CD4-positive, alpha-beta T cell (primary cell): ENCODE data around the gene MED12L. TPM values are rescaled to one million over a fixed set of nuclear protein-coding genes. Genes with fewer than 3 reads are reported as not detected.

Source experiments
- ATAC-seq: fragments of 200-7000 bp; cut with Tn5 transposase; one replicate; pipeline ENCODE4 v1.10.0; 2022; ENCODE audit warnings: mild to moderate bottlenecking; ENCODE audit not compliant: poor library complexity
- CTCF ChIA-PET: fragments of 350-600 bp; sonication (Branson Sonifier 250); formaldehyde crosslinking; loops from one replicate; lab custom pipeline; 2021; ENCODE audit warnings: antibody characterized with exemption, inconsistent platforms; lab: Charles Lee
- POLR2A ChIA-PET: fragments of 350-600 bp; sonication (Branson Sonifier 250); formaldehyde crosslinking; loops from one replicate; lab custom pipeline; 2021; ENCODE audit warnings: antibody characterized with exemption, inconsistent platforms; lab: Charles Lee
- DNase-seq, 14 experiments: peaks; one replicate each; pipeline ENCODE4 v3.0.0-alpha.2; 2013 to 2020; ENCODE audit warnings: mixed read lengths in 2 of 14
- H3K27ac ChIP-seq, 2 donors: one replicate each; pipeline versions ENCODE4 v1.5.1 to v1.7.0; 2013; ENCODE audit warnings: low read length in 2 of 2, low read depth in 1 of 2, mild to moderate bottlenecking in 1 of 2
- H3K27me3 ChIP-seq, 2 experiments: 1 replicate in 1 of 2; 2 replicates in 1 of 2; pipeline versions ENCODE4 v1.6.1 to v1.7.0; 2013; ENCODE audit warnings: low read length in 2 of 2, control low read depth in 1 of 2, mild to moderate bottlenecking in 1 of 2, moderate library complexity in 1 of 2; ENCODE audit not compliant: insufficient read depth in 2 of 2, control insufficient read depth in 1 of 2
- H3K36me3 ChIP-seq: one replicate; pipeline ENCODE4 v1.6.1; 2013; ENCODE audit warnings: low read length, control low read depth; ENCODE audit not compliant: insufficient read depth
- H3K4me1 ChIP-seq: one replicate; pipeline ENCODE4 v1.6.1; 2013; ENCODE audit warnings: low read length, control low read depth; ENCODE audit not compliant: insufficient read depth
- H3K4me3 ChIP-seq: one replicate; pipeline ENCODE4 v1.5.1; 2013; ENCODE audit warnings: mild to moderate bottlenecking, low read length, moderate library complexity
- H3K9me3 ChIP-seq, 2 experiments: 1 replicate in 1 of 2; 2 replicates in 1 of 2; pipeline versions ENCODE4 v1.6.1 to v1.7.0; 2013; ENCODE audit warnings: low read length in 2 of 2, mild to moderate bottlenecking in 2 of 2, control low read depth in 1 of 2, moderate library complexity in 1 of 2; ENCODE audit not compliant: control insufficient read depth in 1 of 2, insufficient read depth in 1 of 2
- H3K27ac Mint-ChIP-seq: one replicate; pipeline ENCODE4 v1.8.0; 2020; ENCODE audit warnings: mixed read lengths
- H3K27me3 Mint-ChIP-seq: one replicate; pipeline ENCODE4 v1.8.0; 2021; ENCODE audit warnings: mixed read lengths
- H3K36me3 Mint-ChIP-seq: one replicate; pipeline ENCODE4 v1.8.0; 2021; ENCODE audit warnings: low read depth, mixed read lengths
- H3K4me1 Mint-ChIP-seq: one replicate; pipeline ENCODE4 v1.8.0; 2021; ENCODE audit warnings: low read depth, mixed read lengths
- H3K4me3 Mint-ChIP-seq: one replicate; pipeline ENCODE4 v1.8.0; 2020; ENCODE audit warnings: mild to moderate bottlenecking, mixed read lengths
- H3K9me3 Mint-ChIP-seq: one replicate; pipeline ENCODE4 v1.8.0; 2020; ENCODE audit warnings: mixed read lengths
- CTCF ChIP-seq: fragments of 200-600 bp; IDR thresholded peaks from one replicate; pipeline ENCODE4 v1.8.0; 2022; ENCODE audit warnings: antibody characterized with exemption, mild to moderate bottlenecking
- intact Hi-C, 2 experiments: fragments of 100-400 bp; cut with DNase I in 1 of 2; cut with micrococcal nuclease in 1 of 2; formaldehyde crosslinking; loops; one replicate each; pipeline versions ENCODE4 v1.15.1 to v1.9.0; 2023 to 2025; cut with DNase I, micrococcal nuclease
- total RNA-seq, 174 experiments: library from RNA in 2 of 174; stranded (reverse) in 2 of 174; gene quantifications; one replicate each; pipeline ENCODE4 v1.2.3 and lab custom pipeline; 2021 to 2026

The MED12L gene
- total RNA-seq, 2 experiments from 2014 or later: 0.39 to 0.49 TPM

DNA sequence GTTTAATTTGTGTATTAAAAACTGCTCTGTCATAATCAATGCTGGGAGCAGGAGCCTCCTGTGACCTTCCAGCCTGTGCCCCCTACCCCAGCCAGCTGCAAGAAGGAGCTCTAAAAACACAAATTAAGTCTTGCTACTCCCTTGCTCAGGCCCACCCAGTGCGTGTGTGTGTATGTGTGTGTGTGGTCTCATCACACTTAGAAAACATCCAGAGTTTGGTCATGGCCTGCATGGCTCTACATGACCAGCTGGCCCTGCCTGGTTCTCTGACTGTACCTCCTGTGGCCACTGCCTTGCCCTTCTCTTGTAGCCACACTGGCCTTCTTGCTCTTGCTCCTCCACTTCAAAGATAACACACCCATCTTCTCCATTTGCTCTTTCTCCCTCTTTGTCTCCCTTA, 179.1 kb downstream of the MED12L start:
- Mint-ChIP-seq H3K4me1 (peaks cover 9% of the 10 kb centered on the region), H3K9me3 (peaks cover 2% of the 10 kb centered on the region), H3K27ac (no peak overlapping the region), H3K36me3 (no peaks in the 10 kb centered on the region), H3K4me3 (no peak overlapping the region), H3K27me3 (no peaks in the 10 kb centered on the region)
- no peak for ATAC-seq
- intact Hi-C loops: no loop called here
- no peaks in the 10 kb centered on the region for H3K27me3 ChIP-seq
- peaks cover 3% of the 10 kb centered on the region for H3K4me1 ChIP-seq
- no peak for DNase-seq
- no peak overlapping the region for H3K27ac ChIP-seq
- no peak for TF ChIP-seq CTCF
- ChIA-PET CTCF (no interaction called here), POLR2A (interaction anchor here (0.6 kb wide), 1 partner anchor 78 kb away, joined by 3 read pairs; no protein-coding TSS in a partner anchor)
- H3K9me3 ChIP-seq: no peaks in the 10 kb centered on the region
- no peak overlapping the region for H3K4me3 ChIP-seq
- no peaks in the 10 kb centered on the region for H3K36me3 ChIP-seq

DNA sequence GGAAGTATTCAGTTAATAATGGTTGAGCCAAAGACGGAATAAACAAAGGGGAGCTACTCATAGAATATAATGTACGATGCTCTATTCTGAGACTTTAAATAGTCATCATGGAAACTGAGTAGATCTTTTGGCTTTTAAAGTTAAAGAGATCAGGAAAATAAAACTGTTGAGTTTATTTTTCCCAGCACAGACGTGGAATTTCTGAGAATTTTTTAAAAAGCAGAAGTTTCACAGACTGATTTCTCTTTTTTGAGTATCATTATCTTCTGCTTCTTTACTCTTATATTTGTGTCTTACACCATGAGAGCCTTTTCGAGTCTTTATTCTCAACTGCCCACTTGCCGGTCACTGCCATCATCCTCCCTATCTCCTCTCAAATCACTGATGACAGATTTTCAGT, 179.7 kb downstream of the MED12L start:
- no peak overlapping the region for H3K4me3 Mint-ChIP-seq
- no peaks in the 10 kb centered on the region for H3K36me3 ChIP-seq
- no peak for DNase-seq
- no peak for TF ChIP-seq CTCF
- no peaks in the 10 kb centered on the region for H3K36me3 Mint-ChIP-seq
- H3K9me3 ChIP-seq: no peaks in the 10 kb centered on the region
- no peaks in the 10 kb centered on the region for H3K27me3 Mint-ChIP-seq
- H3K27ac Mint-ChIP-seq: no peak overlapping the region
- ChIA-PET POLR2A (interaction anchor here (0.6 kb wide), 1 partner anchor 79 kb away, joined by 3 read pairs; no protein-coding TSS in a partner anchor), CTCF (no interaction called here)
- H3K9me3 Mint-ChIP-seq: peaks cover 2% of the 10 kb centered on the region
- peaks cover 9% of the 10 kb centered on the region for H3K4me1 Mint-ChIP-seq
- no peak overlapping the region for H3K27ac ChIP-seq
- H3K4me3 ChIP-seq: no peak overlapping the region
- no peaks in the 10 kb centered on the region for H3K27me3 ChIP-seq
- peaks cover 3% of the 10 kb centered on the region for H3K4me1 ChIP-seq
- intact Hi-C loops: no loop called here
- ATAC-seq: no peak

GRCh38 chr3:151265866-151266265, 180.4 kb downstream of the MED12L start:
- no peak overlapping the region for H3K4me3 ChIP-seq
- ATAC-seq: no peak

More at GRCh38 chr3:151265866-151266265, 180.4 kb downstream of the MED12L start:
- Histone ChIP-seq H3K27ac (no peak overlapping the region), H3K36me3 (no peaks in the 10 kb centered on the region), H3K27me3 (no peaks in the 10 kb centered on the region), H3K9me3 (no peaks in the 10 kb centered on the region), H3K4me1 (peaks cover 3% of the 10 kb centered on the region)
- ChIA-PET POLR2A (no interaction called here), CTCF (interaction anchor here (1.1 to 2.6 kb wide), 2 partner anchors 33 to 97 kb away, joined by 3 to 11 read pairs; no protein-coding TSS in a partner anchor)
- Mint-ChIP-seq H3K4me1 (peaks cover 9% of the 10 kb centered on the region), H3K9me3 (peaks cover 2% of the 10 kb centered on the region), H3K4me3 (no peak overlapping the region), H3K36me3 (no peaks in the 10 kb centered on the region), H3K27ac (no peak overlapping the region), H3K27me3 (no peaks in the 10 kb centered on the region)
- intact Hi-C loops: no loop called here
- peak in 3 of 14 experiments; percentile 26 to 62 (median 53) for DNase-seq
- TF ChIP-seq CTCF: no peak
